Type B pancreatic cell (in vitro differentiated cells): ENCODE measurements around the gene PIK3CB. TPM values are rescaled to one million over a fixed set of nuclear protein-coding genes. Genes with fewer than 3 reads are reported as not detected.

Source experiments
- DNase-seq: peaks from one replicate; pipeline ENCODE4 v3.0.0; 2021; ENCODE audit warnings: mixed read lengths; ENCODE audit not compliant: unreplicated experiment; ENCODE audit errors: extremely low spot score
- H3K27ac Mint-ChIP-seq: 2 replicates; pipeline ENCODE4 v1.8.0; 2021; ENCODE audit warnings: mild to moderate bottlenecking, mixed read lengths
- H3K27me3 Mint-ChIP-seq: 2 replicates; pipeline ENCODE4 v1.8.0; 2021; ENCODE audit warnings: mixed read lengths
- H3K36me3 Mint-ChIP-seq: 2 replicates; pipeline ENCODE4 v1.8.0; 2021; ENCODE audit warnings: mixed read lengths
- H3K4me1 Mint-ChIP-seq: one replicate; pipeline ENCODE4 v1.8.0; 2021; ENCODE audit warnings: mixed read lengths; ENCODE audit not compliant: unreplicated experiment
- H3K4me3 Mint-ChIP-seq: 2 replicates; pipeline ENCODE4 v1.8.0; 2021; ENCODE audit warnings: mild to moderate bottlenecking, mixed read lengths
- H3K9me3 Mint-ChIP-seq: 2 replicates; pipeline ENCODE4 v1.8.0; 2021; ENCODE audit warnings: mixed read lengths
- total RNA-seq: library from RNA; stranded (reverse); gene quantifications from 2 replicates; pipeline ENCODE4 v1.2.1, GENCODE V29; 2021; ENCODE audit warnings: low replicate concordance
- TF ChIP-seq, protein P1 (sequence below): fragments of 200-600 bp; sonication (generic); conservative IDR thresholded peaks from 2 replicates; pipeline ENCODE4 v1.5.0; 2021; ENCODE audit warnings: antibody characterized with exemption, mild to moderate bottlenecking

Gene PIK3CB
- total RNA-seq, 1 donor from 2014 or later = 14.8 TPM

DNA sequence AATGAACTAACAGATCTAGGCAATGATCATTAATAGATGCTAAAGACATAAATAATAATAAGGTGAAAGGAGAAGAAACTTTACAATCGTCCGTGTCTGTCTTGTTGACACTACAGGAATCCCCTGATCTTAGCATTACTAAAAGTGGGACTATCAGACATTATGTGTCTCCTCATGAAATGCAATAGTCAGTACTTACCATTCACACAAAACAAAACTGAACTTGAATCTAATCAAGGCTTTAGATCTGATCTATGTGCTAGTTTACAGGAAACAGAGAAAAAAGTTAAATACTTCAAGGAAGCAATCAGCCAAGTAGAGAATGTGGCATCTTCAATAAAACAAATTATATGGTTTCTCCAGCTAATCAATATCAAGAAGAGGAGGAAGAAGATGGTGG is 73.7 kb downstream of the PIK3CB start:
- no peak for DNase-seq
- H3K4me3 Mint-ChIP-seq = no peak overlapping the region
- no peak overlapping the region for H3K27ac Mint-ChIP-seq
- peaks cover 4% of the 10 kb centered on the region for H3K9me3 Mint-ChIP-seq
- TF ChIP-seq, protein P1, sequence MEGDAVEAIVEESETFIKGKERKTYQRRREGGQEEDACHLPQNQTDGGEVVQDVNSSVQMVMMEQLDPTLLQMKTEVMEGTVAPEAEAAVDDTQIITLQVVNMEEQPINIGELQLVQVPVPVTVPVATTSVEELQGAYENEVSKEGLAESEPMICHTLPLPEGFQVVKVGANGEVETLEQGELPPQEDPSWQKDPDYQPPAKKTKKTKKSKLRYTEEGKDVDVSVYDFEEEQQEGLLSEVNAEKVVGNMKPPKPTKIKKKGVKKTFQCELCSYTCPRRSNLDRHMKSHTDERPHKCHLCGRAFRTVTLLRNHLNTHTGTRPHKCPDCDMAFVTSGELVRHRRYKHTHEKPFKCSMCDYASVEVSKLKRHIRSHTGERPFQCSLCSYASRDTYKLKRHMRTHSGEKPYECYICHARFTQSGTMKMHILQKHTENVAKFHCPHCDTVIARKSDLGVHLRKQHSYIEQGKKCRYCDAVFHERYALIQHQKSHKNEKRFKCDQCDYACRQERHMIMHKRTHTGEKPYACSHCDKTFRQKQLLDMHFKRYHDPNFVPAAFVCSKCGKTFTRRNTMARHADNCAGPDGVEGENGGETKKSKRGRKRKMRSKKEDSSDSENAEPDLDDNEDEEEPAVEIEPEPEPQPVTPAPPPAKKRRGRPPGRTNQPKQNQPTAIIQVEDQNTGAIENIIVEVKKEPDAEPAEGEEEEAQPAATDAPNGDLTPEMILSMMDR = no peak
- H3K36me3 Mint-ChIP-seq = peaks cover 12% of the 10 kb centered on the region
- no peaks in the 10 kb centered on the region for H3K27me3 Mint-ChIP-seq
- no peaks in the 10 kb centered on the region for H3K4me1 Mint-ChIP-seq

DNA sequence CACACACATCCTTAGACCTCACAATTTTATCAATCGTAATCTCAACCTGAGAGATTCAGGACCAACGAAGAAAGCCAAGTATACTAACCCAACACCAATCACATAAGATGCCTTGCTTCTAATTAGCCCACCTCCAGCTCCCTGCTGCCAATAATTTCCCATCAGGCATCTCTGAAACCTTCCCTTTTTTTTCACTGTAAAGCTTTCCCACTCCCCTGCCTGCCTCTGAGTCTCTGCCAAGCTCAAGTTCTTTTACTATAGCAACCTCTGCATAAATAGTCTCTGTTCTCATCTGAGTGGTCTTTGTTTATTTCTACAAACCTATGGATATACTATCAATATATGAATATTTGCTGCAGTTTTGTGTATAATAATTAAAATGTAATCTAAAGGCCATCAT is 86.5 kb downstream of the PIK3CB start:
- Mint-ChIP-seq H3K9me3 (no peaks in the 10 kb centered on the region), H3K36me3 (peaks cover 7% of the 10 kb centered on the region), H3K4me3 (no peak overlapping the region), H3K27me3 (no peaks in the 10 kb centered on the region), H3K27ac (no peak overlapping the region), H3K4me1 (peaks cover 3% of the 10 kb centered on the region)
- TF ChIP-seq, protein P1 = no peak
- no peak for DNase-seq

DNA sequence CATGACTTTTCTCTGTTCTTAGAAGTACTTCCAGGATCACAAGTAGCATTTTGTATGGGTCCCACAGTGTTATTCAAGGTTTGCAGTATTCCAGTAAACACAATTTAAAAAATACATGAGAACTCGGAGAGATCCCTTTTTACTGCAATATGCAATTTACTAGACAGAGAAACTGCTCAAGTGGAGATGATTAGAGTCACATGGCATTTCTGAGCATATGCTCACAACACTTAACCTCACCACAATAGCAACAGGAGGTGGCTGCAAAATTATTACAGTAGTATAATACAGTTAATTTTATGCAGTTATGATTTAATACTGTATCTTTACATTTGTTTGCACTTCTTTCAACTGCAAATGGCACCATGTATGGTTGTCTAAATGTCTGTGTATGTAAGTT is 87.5 kb downstream of the PIK3CB start:
- no peak for DNase-seq
- peaks cover 7% of the 10 kb centered on the region for H3K36me3 Mint-ChIP-seq
- H3K27ac Mint-ChIP-seq = no peak overlapping the region
- H3K27me3 Mint-ChIP-seq = no peaks in the 10 kb centered on the region
- H3K4me3 Mint-ChIP-seq = no peak overlapping the region
- TF ChIP-seq, protein P1 = no peak
- H3K9me3 Mint-ChIP-seq = no peaks in the 10 kb centered on the region
- peaks cover 3% of the 10 kb centered on the region for H3K4me1 Mint-ChIP-seq

DNA sequence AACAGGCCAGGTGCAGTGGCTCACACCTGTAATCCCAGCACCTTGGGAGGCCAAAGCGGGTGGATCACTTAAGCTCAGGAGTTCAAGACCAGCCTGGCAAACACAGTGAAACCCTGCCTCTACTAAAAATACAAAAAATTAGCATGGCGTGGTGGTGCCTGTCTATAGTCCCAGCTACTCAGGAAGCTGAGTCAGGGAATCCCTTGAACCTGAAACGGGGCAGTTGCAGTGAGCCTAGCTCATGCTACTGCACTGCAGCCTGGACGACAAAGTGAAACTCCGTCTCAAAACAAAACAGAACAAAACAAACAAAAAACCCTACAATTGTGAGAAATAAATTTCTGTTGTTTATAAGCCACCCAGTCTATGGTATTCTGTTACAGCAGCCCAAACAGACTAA is 94.7 kb downstream of the PIK3CB start:
- Mint-ChIP-seq H3K4me3 (no peak overlapping the region), H3K9me3 (peaks cover 5% of the 10 kb centered on the region), H3K4me1 (peaks cover 3% of the 10 kb centered on the region), H3K36me3 (peaks cover 15% of the 10 kb centered on the region), H3K27me3 (no peaks in the 10 kb centered on the region), H3K27ac (no peak overlapping the region)
- TF ChIP-seq, protein P1 = no peak
- DNase-seq = no peak

DNA sequence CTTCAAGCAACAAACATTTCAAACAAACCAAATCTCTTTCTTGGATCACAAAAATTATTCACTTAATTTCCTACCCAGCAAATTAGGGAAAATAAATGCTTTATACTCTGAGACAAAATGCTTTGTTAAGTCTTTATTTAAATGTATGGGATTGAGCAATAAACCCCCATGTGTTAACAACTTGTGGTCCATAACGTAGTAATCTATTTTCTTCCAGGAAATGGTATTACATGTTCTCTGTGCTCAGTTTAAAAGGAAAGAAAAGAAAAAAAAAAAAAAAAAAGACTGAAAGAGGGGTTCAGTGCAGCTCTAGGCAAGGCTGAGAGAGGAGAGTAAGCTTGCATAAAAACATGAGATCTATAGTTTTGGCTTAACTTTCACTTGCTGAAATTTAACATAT is 102.3 kb downstream of the PIK3CB start:
- Mint-ChIP-seq H3K36me3 (peaks cover 5% of the 10 kb centered on the region), H3K27ac (no peak overlapping the region), H3K4me3 (no peak overlapping the region), H3K9me3 (no peaks in the 10 kb centered on the region), H3K4me1 (no peaks in the 10 kb centered on the region), H3K27me3 (no peaks in the 10 kb centered on the region)
- no peak for DNase-seq
- TF ChIP-seq, protein P1 = no peak
